Measurements from ENCODE around the gene BTBD17. TPM values are rescaled to one million over a fixed set of nuclear protein-coding genes. Genes with fewer than 3 reads are reported as not detected.
A peak's percentile ranks its signal among the peaks of the same experiment; 100 is the strongest.
"Not testable (repeated sequence)": the region's sequence is repeated elsewhere in the genome, so short reads cannot be mapped to it uniquely, and the experiment has no call there.

BTBD17 gene
- total RNA-seq, 1 donor from 2014 or later = 10.8 TPM

DNA sequence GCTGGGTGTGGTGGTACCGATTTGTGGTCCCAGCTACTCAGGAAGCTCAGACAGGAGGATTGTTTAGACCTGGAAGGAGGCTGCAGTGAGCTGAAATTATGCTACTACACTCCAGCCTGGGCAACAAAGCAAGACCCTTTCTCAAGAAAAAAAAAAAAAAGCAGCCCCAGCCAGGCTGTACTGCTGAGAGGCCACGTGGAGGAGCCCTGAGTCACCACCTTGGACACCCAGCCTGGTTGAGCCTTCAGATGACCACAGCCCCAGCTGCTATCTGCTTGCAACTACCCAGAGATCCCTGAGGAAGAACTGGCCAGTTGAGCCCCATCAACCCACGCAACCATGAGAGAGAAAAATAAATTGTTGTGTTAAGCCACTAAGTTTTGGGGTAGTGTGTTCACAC, 46.6 kb upstream of the BTBD17 start:
- DNase-seq (ENCODE audit: low spot score) = no peak

DNA sequence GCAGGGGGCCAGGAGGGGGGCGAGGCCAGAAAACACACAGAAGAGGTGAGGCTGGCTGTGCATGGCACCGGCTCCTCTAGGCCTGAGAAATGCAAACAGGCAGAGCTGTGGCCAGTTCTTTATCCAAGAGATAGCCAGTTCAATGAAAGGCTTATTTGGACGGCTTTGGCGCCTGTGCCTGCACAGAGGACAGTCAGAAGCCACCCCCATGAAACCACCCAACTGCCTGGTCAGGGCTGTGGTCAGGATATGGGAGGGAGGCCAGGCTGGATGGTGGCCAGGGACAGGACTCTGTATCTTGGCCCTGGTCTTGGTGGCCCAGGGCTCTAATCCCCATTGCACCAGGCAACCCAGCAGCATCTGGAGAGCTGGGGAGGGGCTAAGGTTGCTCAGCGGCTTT, 45.7 kb upstream of the BTBD17 start:
- DNase-seq (ENCODE audit: low spot score) = no peak
- Histone ChIP-seq H3K9me3 (ENCODE audit: low read depth) (no peaks in the 10 kb centered on the region), H3K27ac (no peak overlapping the region), H3K27me3 (no peaks in the 10 kb centered on the region), H3K4me2 (no peak overlapping the region), H4K20me1 (ENCODE audit: low read depth) (no peaks in the 10 kb centered on the region), H2AFZ (replicated peaks) (no peak overlapping the region), H3K9ac (no peak overlapping the region), H3F3A (ENCODE audit: low read depth) (no peaks in the 10 kb centered on the region), H3K36me3 (no peaks in the 10 kb centered on the region), H3K4me3 (no peak overlapping the region), H3K4me1 (peaks cover 14% of the 10 kb centered on the region), H3K79me2 (ENCODE audit: low read depth) (no peaks in the 10 kb centered on the region)
- no peak for TF ChIP-seq EZH2 (IDR thresholded peaks at IDR 0.05)
- TF ChIP-seq, protein P1, sequence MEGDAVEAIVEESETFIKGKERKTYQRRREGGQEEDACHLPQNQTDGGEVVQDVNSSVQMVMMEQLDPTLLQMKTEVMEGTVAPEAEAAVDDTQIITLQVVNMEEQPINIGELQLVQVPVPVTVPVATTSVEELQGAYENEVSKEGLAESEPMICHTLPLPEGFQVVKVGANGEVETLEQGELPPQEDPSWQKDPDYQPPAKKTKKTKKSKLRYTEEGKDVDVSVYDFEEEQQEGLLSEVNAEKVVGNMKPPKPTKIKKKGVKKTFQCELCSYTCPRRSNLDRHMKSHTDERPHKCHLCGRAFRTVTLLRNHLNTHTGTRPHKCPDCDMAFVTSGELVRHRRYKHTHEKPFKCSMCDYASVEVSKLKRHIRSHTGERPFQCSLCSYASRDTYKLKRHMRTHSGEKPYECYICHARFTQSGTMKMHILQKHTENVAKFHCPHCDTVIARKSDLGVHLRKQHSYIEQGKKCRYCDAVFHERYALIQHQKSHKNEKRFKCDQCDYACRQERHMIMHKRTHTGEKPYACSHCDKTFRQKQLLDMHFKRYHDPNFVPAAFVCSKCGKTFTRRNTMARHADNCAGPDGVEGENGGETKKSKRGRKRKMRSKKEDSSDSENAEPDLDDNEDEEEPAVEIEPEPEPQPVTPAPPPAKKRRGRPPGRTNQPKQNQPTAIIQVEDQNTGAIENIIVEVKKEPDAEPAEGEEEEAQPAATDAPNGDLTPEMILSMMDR (IDR thresholded peaks at IDR 0.05) = no peak
- no peak for TF ChIP-seq EZH2phosphoT487 (IDR thresholded peaks at IDR 0.05)
- Mint-ChIP-seq H3K4me3 (no peak overlapping the region), H3K27me3 (ENCODE audit: insufficient read depth, low read depth) (peaks cover 13% of the 10 kb centered on the region), H3K27ac (no peak overlapping the region), H3K36me3 (no peaks in the 10 kb centered on the region), H3K9me3 (peaks cover 4% of the 10 kb centered on the region), H3K4me1 (peaks cover 15% of the 10 kb centered on the region)

More for the DNA sequence above, 46.6 kb upstream of the BTBD17 start:
- Histone ChIP-seq H3K79me2 (ENCODE audit: low read depth) (no peaks in the 10 kb centered on the region), H3K27ac (no peak overlapping the region), H2AFZ (replicated peaks) (no peak overlapping the region), H4K20me1 (ENCODE audit: low read depth) (no peaks in the 10 kb centered on the region), H3K4me3 (no peak overlapping the region), H3K9ac (no peak overlapping the region), H3F3A (ENCODE audit: low read depth) (no peaks in the 10 kb centered on the region), H3K4me1 (peaks cover 14% of the 10 kb centered on the region), H3K9me3 (ENCODE audit: low read depth) (no peaks in the 10 kb centered on the region), H3K36me3 (no peaks in the 10 kb centered on the region), H3K4me2 (no peak overlapping the region), H3K27me3 (no peaks in the 10 kb centered on the region)
- TF ChIP-seq EZH2phosphoT487 (IDR thresholded peaks at IDR 0.05) (no peak), EZH2 (IDR thresholded peaks at IDR 0.05) (no peak)
- TF ChIP-seq, protein P1 (IDR thresholded peaks at IDR 0.05) = no peak
- H3K27ac Mint-ChIP-seq = no peak overlapping the region
- H3K27me3 Mint-ChIP-seq (ENCODE audit: insufficient read depth, low read depth) = peaks cover 13% of the 10 kb centered on the region
- no peak overlapping the region for H3K4me3 Mint-ChIP-seq
- H3K9me3 Mint-ChIP-seq = peaks cover 4% of the 10 kb centered on the region
- H3K4me1 Mint-ChIP-seq = peaks cover 15% of the 10 kb centered on the region
- no peaks in the 10 kb centered on the region for H3K36me3 Mint-ChIP-seq

DNA sequence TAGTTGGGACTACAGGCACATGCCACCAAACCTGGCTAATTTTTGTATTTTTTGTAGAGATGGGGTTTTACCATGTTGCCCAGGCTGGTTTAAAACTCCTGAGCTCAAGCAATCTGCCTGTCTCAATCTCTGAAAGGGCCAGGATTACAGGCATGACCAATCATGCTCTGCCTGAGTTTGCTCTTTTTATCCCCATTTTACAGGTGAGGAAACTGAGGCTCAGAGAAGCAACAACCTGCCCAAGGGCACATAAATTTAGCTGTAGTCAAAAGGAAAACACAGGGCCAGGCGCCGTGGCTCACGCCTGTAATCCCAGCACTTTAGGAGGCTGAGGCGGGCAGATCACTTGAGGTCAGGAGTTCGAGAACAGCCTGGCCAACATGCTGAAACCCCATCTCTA, 43.6 kb upstream of the BTBD17 start:
- not testable (repeated sequence) for H3F3A ChIP-seq (ENCODE audit: low read depth); H3K79me2 ChIP-seq (ENCODE audit: low read depth); H4K20me1 ChIP-seq (ENCODE audit: low read depth); H2AFZ ChIP-seq (replicated peaks); H3K27me3 ChIP-seq; DNase-seq (ENCODE audit: low spot score); H3K27ac ChIP-seq; H3K4me3 ChIP-seq; H3K27me3 Mint-ChIP-seq (ENCODE audit: insufficient read depth, low read depth); H3K9ac ChIP-seq; H3K4me3 Mint-ChIP-seq; H3K4me2 ChIP-seq; H3K9me3 Mint-ChIP-seq; H3K36me3 Mint-ChIP-seq; H3K27ac Mint-ChIP-seq; H3K9me3 ChIP-seq (ENCODE audit: low read depth); H3K36me3 ChIP-seq
- H3K4me1 ChIP-seq = peaks cover 14% of the 10 kb centered on the region
- peaks cover 15% of the 10 kb centered on the region for H3K4me1 Mint-ChIP-seq

DNA sequence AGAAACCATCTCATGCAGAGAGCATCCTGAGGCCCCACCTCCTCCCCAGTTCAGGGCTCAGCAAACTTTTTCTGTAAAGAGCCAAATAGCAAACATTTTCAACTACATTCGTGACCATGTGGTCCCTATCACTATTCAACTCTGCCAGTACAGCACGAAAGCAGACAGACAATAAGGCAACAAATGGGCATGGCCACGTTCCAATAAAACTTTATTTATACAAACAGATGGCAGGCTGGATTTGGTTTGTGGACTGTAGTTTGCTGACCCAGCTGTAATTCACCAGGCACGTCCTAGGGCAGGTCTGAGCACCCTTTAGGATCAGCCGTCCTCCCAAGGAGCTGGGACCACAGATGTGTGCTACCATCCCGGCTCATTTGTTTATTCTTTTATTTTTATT, 43.1 kb upstream of the BTBD17 start:
- Histone ChIP-seq H3K27me3 (no peaks in the 10 kb centered on the region), H3K4me2 (peak overlapping the region; percentile 43), H3K36me3 (no peaks in the 10 kb centered on the region), H3K9ac (no peak overlapping the region), H3F3A (ENCODE audit: low read depth) (no peaks in the 10 kb centered on the region), H4K20me1 (ENCODE audit: low read depth) (no peaks in the 10 kb centered on the region), H3K4me3 (no peak overlapping the region), H3K27ac (no peak overlapping the region), H3K4me1 (peaks cover 14% of the 10 kb centered on the region), H3K9me3 (ENCODE audit: low read depth) (no peaks in the 10 kb centered on the region), H2AFZ (replicated peaks) (peak overlapping the region; percentile 81), H3K79me2 (ENCODE audit: low read depth) (no peaks in the 10 kb centered on the region)
- Mint-ChIP-seq H3K27me3 (ENCODE audit: insufficient read depth, low read depth) (peaks cover 4% of the 10 kb centered on the region), H3K9me3 (no peaks in the 10 kb centered on the region), H3K4me1 (peaks cover 15% of the 10 kb centered on the region), H3K27ac (peak overlapping the region; percentile 58), H3K4me3 (no peak overlapping the region), H3K36me3 (no peaks in the 10 kb centered on the region)
- no peak for DNase-seq (ENCODE audit: low spot score)
- TF ChIP-seq EZH2 (IDR thresholded peaks at IDR 0.05) (no peak), EZH2phosphoT487 (IDR thresholded peaks at IDR 0.05) (no peak)
- TF ChIP-seq, protein P1 (IDR thresholded peaks at IDR 0.05) = no peak
